AG09319 (cell line): Measurements from ENCODE around the gene CELA2A.
"Not testable (repeated sequence)": the region's sequence is repeated elsewhere in the genome, so short reads cannot be mapped to it uniquely, and the experiment has no call there.

Experiments
- DNase-seq: peaks from one replicate; pipeline ENCODE4 v3.0.0-alpha.2; 2010; ENCODE audit warnings: low read depth; ENCODE audit errors: extremely low read depth
- CTCF ChIP-seq: IDR thresholded peaks from 2 replicates; pipeline ENCODE4 v1.5.1; 2011; ENCODE audit warnings: low read depth, mild to moderate bottlenecking, inconsistent platforms, low read length, moderate library complexity

CELA2A gene

GRCh38 chr1:15513919-15514318 is 57.4 kb downstream of the CELA2A start:
- no peak for TF ChIP-seq CTCF

DNA sequence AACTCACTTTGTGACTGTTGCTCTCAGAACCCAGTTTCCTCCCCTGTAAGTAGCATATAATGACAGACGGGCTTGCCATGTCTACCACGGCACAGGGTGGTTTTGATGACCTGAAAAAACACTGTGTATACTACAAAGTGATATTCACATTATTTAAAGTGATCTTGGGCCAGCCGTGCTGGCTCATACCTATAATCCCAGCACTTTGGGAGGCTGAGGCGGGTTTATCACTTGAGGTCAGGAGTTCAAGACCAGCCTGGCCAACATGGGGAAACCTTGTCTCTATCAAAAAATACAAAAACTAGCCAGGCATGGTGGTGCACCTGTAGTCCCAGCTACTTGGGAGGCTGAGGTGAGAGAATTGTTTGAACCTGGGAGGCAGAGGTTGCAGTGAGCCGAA is 58.0 kb downstream of the CELA2A start:
- not testable (repeated sequence) for DNase-seq

More at GRCh38 chr1:15513919-15514318, 57.4 kb downstream of the CELA2A start:
- no peak for DNase-seq

DNA sequence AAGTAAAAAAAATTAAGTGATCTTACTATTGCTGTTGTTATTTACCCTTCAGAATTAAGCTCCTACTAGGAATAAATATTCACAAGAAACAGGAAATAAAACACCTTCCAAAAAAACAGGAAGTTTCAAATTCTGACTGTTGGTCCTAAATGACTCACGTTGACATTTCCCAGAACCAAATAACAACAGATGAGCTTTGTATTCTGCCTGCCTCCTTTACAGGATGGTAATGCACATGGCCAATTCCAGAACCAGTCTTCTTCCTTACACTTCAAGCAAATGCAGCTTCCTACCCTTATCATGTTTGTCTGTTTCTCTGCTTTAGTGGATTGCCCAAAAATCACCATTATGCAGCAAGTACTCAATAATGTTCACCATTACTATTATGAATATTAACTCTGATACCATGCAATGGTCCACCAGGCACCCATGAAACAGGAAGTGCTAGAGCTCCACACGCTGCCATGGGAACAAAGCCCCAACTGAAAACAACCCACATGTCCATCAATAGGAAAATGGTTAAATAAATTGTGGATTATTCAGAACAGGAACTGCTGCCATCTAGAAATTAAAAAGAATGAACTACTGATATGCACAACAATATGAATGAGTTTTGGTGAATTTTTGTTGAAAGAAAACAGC is 58.6 kb downstream of the CELA2A start:
- no peak for TF ChIP-seq CTCF
- no peak for DNase-seq

- no peak for DNase-seq
- TF ChIP-seq CTCF = no peak
Observed at GRCh38 chr1:15519625-15520024, 63.1 kb downstream of the CELA2A start.

- DNase-seq = not testable (repeated sequence)
Observed at GRCh38 chr1:15521206-15521906, 64.8 kb downstream of the CELA2A start.
